ENCODE data around the gene KRT25. TPM values are rescaled to one million over a fixed set of nuclear protein-coding genes. Genes with fewer than 3 reads are reported as not detected.

KRT25 gene
- total RNA-seq, 4 donors from 2014 or later = not detected

GRCh38 chr17:40777459-40777858 is 22.3 kb upstream of the KRT25 start:
- Histone ChIP-seq H3K4me3 (replicated peaks in 1 of 3) (no peak overlapping the region), H3K27me3 (no peaks in the 10 kb centered on the region), H3K4me1 (peaks cover 0 to 15% of the 10 kb centered on the region in 2 donors), H3K9me3 (no peaks in the 10 kb centered on the region), H3K27ac (no peak overlapping the region), H3K36me3 (no peaks in the 10 kb centered on the region)
- intact Hi-C loops (cut with DNase I) = no loop called here
- TF ChIP-seq POLR2A (IDR thresholded peaks at IDR 0.05) (no peak), CTCF (IDR thresholded peaks at IDR 0.05) (no peak)
- DNase-seq = peak; percentile 52 to 79
- WGBS, 2 donors = 30 to 36% methylated on average over 7 of the region's 7 CpGs

GRCh38 chr17:40775945-40776344 is 20.8 kb upstream of the KRT25 start:
- intact Hi-C loops (cut with DNase I) = no loop called here
- H3K27me3 ChIP-seq = no peaks in the 10 kb centered on the region
- no peaks in the 10 kb centered on the region for H3K9me3 ChIP-seq
- H3K36me3 ChIP-seq = no peaks in the 10 kb centered on the region
- H3K4me3 ChIP-seq (replicated peaks in 1 of 3) = no peak overlapping the region
- TF ChIP-seq CTCF (IDR thresholded peaks at IDR 0.05) (no peak), POLR2A (IDR thresholded peaks at IDR 0.05) (no peak)
- 79 to 84% methylated on average over 4 of the region's 4 CpGs for WGBS, 2 donors
- peaks cover 0 to 15% of the 10 kb centered on the region in 2 donors for H3K4me1 ChIP-seq
- no peak overlapping the region for H3K27ac ChIP-seq
- no peak for DNase-seq

DNA sequence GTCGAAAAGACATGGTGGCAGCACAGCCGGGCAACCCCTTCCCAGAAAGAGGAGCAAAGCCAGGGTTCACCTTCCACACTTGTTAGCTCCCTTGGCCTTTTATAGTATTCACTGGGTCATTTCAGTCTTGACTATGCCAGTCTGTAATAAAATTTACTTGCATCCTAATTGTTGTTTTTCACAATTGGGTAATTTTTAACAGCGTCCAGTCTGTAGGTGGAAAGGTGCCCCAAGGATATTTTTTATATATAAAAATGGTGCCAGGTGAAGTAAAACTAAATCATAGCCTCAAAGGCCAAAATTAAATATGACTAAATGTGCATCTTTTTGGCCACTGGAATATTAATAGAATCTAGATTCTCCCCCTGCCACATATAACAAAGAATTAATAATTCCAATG is 17.0 kb upstream of the KRT25 start, which contains the start of gene KRT26:
Gene KRT26, minus strand, starts transcription at position 101 of the 400 bp plus-strand sequence. Its CDS starts 88 bp downstream, at position 13.
- TF ChIP-seq CTCF (IDR thresholded peaks at IDR 0.05) (no peak), POLR2A (IDR thresholded peaks at IDR 0.05) (no peak)
- H3K36me3 ChIP-seq = no peaks in the 10 kb centered on the region
- WGBS, 2 donors = 93 to 98% methylated on average over 3 of the region's 3 CpGs
- no peaks in the 10 kb centered on the region for H3K9me3 ChIP-seq
- no peak for DNase-seq
- H3K27me3 ChIP-seq = no peaks in the 10 kb centered on the region
- intact Hi-C loops (cut with DNase I) = no loop called here
- H3K27ac ChIP-seq = no peak within 1 kb of the TSS
- H3K4me3 ChIP-seq (replicated peaks in 1 of 3) = no peak within 1 kb of the TSS
- H3K4me1 ChIP-seq = no peaks in the 10 kb centered on the region

GRCh38 chr17:40765657-40766056 is 10.5 kb upstream of the KRT25 start:
- TF ChIP-seq POLR2A (IDR thresholded peaks at IDR 0.05) (no peak), CTCF (IDR thresholded peaks at IDR 0.05) (no peak)
- intact Hi-C loops (cut with DNase I) = no loop called here

DNA sequence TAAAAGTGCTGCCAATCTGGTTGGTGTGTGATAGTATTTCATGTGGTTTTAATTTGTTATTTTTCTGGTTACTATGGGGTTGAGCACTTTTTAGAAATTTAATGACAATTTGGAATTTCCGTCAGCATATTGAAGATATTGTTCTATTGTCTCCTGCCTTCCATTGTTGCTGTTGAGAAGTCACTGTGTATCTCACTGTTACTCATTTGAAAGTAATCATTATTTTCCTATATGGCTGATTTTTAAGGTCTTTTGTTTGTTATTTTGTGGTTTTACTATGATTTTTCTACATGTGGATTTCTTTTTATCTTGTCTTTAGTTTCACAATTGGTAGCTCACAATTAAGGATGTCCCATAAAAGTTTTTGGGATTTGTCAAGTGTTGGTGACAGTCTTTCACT is 8.6 kb upstream of the KRT25 start:
- no peaks in the 10 kb centered on the region for H3K36me3 ChIP-seq
- no peaks in the 10 kb centered on the region for H3K9me3 ChIP-seq
- DNase-seq = no peak
- no peak for TF ChIP-seq POLR2A (IDR thresholded peaks at IDR 0.05)
- no peak for TF ChIP-seq CTCF (IDR thresholded peaks at IDR 0.05)
- H3K4me3 ChIP-seq (replicated peaks in 1 of 3) = no peak overlapping the region
- intact Hi-C loops (cut with DNase I) = no loop called here
- H3K27me3 ChIP-seq = no peaks in the 10 kb centered on the region
- no peak overlapping the region for H3K27ac ChIP-seq
- H3K4me1 ChIP-seq = no peaks in the 10 kb centered on the region
- 85 to 94% methylated on average over 1 of the region's 1 CpG for WGBS, 2 donors

More at GRCh38 chr17:40765657-40766056, 10.5 kb upstream of the KRT25 start:
- DNase-seq = no peak
- H3K4me1 ChIP-seq = no peaks in the 10 kb centered on the region
- H3K4me3 ChIP-seq (replicated peaks in 1 of 3) = no peak overlapping the region
- 89 to 94% methylated on average over 2 of the region's 2 CpGs for WGBS, 2 donors
- H3K9me3 ChIP-seq = no peaks in the 10 kb centered on the region
- no peak overlapping the region for H3K27ac ChIP-seq
- H3K36me3 ChIP-seq = no peaks in the 10 kb centered on the region
- H3K27me3 ChIP-seq = no peaks in the 10 kb centered on the region

All from thyroid gland (tissue), 4 donors.